Measurements from ENCODE around the gene RAD18. TPM values are rescaled to one million over a fixed set of nuclear protein-coding genes. Genes with fewer than 3 reads are reported as not detected.

Gene RAD18
- total RNA-seq, 2 donors from 2014 or later, result 51.6 to 69.2 TPM

- no peak for ATAC-seq
- H3K27ac Mint-ChIP-seq, result no peak overlapping the region
- peaks cover 0 to 5% of the 10 kb centered on the region in 2 donors for H3K36me3 Mint-ChIP-seq
- H3K9me3 Mint-ChIP-seq, result peaks cover 0 to 4% of the 10 kb centered on the region in 2 donors
- DNase-seq (ENCODE audit: low spot score in 2 of 2), result no peak
These were observed 12.1 kb upstream of the RAD18 start for GRCh38 chr3:8975081-8976020.

GRCh38 chr3:8974458-8974857 lies 11.2 kb upstream of the RAD18 start:
- Mint-ChIP-seq H3K9me3 (peaks cover 0 to 3% of the 10 kb centered on the region in 2 donors), H3K27ac (no peak overlapping the region), H3K36me3 (peaks cover 0 to 4% of the 10 kb centered on the region in 2 donors)
- DNase-seq (ENCODE audit: low spot score in 2 of 2) (no peak), ATAC-seq (no peak)

DNA sequence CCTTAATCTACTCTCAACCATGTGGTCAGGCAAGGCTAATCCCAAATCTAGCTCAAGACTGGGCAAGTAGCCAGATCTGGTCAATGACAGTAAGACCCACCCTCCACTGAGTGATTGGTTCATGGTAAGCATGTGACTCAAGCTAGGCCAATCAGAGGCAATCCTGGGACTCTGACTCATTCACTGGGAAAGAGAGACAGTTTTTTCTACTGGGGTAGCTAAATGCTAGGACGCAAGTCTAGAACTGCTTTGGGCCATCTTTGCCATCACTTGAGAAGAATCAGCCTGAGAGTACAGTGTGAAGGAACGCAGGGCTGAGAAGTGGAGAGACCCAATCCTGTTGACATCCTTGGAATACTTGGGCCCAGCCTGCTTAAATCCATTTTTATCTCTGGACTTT lies 9.4 kb upstream of the RAD18 start:
- ATAC-seq (peak; percentile 51 to 82), DNase-seq (ENCODE audit: low spot score in 2 of 2) (no peak)
- Mint-ChIP-seq H3K36me3 (no peaks in the 10 kb centered on the region), H3K27ac (no peak overlapping the region), H3K9me3 (no peaks in the 10 kb centered on the region)

DNA sequence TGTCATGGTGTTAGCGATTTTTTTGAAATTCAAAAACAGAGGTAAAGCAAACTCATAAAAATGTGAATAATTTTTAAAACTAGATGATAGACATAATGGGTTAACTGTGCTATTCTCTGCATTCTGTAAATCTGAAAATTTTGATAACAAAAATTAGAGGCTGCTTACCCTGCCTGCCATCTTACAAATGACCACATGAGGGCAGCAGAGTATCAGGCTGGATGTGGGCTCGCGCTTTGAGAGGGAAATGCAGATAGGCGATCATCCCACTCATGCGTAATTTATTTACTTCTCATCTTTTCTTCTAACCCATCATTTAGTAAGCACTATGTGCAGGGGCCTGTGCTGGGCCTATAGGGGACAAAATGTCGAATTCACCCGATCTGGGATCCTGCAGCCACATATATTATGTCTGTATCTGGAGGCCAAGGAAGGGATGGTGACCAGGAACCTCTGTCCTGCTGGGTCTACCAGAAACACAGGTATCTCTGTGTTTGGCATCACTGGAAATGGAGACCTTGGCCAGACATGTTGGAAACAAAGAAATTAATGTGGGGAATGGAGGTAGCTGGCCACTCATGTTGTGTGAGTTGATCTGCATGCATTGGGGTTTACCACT lies 7.8 kb upstream of the RAD18 start:
- Mint-ChIP-seq H3K9me3 (no peaks in the 10 kb centered on the region), H3K36me3 (no peaks in the 10 kb centered on the region), H3K27ac (no peak overlapping the region)
- ATAC-seq (peak; percentile 56 to 68), DNase-seq (ENCODE audit: low spot score in 2 of 2) (peak in 1 of 2 donors; percentile 76)

DNA sequence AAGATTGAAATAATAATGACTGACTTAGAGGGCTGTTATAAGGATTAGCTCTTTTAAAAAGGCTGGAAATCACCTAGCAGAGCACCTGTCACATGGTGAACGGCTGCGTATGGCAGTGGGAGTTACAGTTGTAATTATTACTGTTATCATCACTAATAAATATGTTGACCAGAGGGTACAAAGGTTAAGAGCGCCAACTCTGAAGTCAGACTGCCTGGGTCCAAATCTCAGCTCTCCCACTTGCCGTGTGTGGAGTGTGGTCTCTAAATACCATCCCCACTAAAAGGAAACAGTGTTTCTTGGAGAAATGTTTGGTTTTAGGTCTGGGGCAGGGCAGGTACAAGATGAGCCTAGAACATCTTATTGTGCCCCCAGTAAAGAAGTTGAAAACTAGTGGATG lies 6.0 kb upstream of the RAD18 start:
- no peak for ATAC-seq
- DNase-seq (ENCODE audit: low spot score in 2 of 2), result no peak
- H3K9me3 Mint-ChIP-seq, result peaks cover 0 to under 1% of the 10 kb centered on the region in 2 donors
- no peaks in the 10 kb centered on the region for H3K36me3 Mint-ChIP-seq
- no peak overlapping the region for H3K27ac Mint-ChIP-seq

DNA sequence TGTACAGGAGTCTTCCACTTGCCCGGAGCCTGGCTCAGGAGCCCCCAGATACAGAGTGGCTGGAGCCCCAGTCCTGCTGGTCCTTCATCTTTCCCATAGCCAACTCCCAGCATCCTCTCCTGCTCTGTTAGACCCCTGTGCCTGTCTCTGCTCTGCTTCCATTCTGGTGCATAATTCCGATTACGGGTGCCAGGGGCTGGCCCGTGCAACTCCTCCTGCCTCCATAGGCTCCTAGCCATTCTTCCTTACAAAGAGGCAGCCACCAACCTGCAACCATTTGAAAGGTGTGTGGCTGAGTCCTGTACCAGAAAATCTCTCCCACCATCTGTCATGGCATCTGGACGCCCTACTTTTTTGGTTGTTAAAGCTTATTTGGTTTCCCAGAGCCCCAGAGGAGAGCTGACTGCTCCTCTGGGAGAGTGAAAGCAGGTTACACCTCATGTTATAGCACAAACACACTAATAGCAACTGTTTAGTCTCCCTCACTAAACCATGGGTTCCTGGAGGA lies 5.2 kb upstream of the RAD18 start:
- Mint-ChIP-seq H3K9me3 (peaks cover 0 to 3% of the 10 kb centered on the region in 2 donors), H3K27ac (no peak overlapping the region), H3K36me3 (peaks cover under 1 to 2% of the 10 kb centered on the region in 2 donors)
- ATAC-seq (no peak), DNase-seq (ENCODE audit: low spot score in 2 of 2) (no peak)

DNA sequence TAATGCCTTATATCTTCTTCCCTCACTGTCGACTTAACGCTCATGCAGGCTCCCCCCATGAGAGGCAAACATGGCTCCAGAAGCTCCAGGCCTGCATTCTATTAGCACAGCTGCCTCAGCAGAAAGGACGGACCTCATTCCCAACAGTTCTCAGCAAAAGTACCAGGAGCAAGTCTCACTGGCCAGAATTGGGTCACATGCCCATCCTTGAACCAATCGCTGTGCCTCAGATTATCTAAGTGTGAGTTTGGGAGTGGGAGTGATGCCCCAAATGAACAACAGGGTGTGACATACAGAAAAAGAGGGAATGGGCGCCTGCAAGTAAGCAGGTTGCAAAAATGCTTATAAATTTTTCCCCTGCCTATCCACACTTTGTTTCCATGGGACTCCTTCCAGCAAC lies 4.3 kb upstream of the RAD18 start:
- Mint-ChIP-seq H3K9me3 (peaks cover 0 to 3% of the 10 kb centered on the region in 2 donors), H3K27ac (no peak overlapping the region), H3K36me3 (peaks cover 9 to 11% of the 10 kb centered on the region in 2 donors)
- ATAC-seq, result no peak
- no peak for DNase-seq (ENCODE audit: low spot score in 2 of 2)

GRCh38 chr3:8966820-8967348 lies 3.6 kb upstream of the RAD18 start:
- no peak overlapping the region for H3K27ac Mint-ChIP-seq
- peaks cover 12 to 16% of the 10 kb centered on the region in 2 donors for H3K36me3 Mint-ChIP-seq
- ATAC-seq, result no peak
- no peak for DNase-seq (ENCODE audit: low spot score in 2 of 2)
- H3K9me3 Mint-ChIP-seq, result peaks cover 0 to 3% of the 10 kb centered on the region in 2 donors

- peaks cover 16 to 21% of the 10 kb centered on the region in 2 donors for H3K36me3 Mint-ChIP-seq
- H3K9me3 Mint-ChIP-seq, result peaks cover 0 to 3% of the 10 kb centered on the region in 2 donors
- DNase-seq (ENCODE audit: low spot score in 2 of 2) (no peak), ATAC-seq (no peak)
- H3K27ac Mint-ChIP-seq, result peak overlapping the region in 1 of 2 donors; percentile 8
These were observed 3.0 kb upstream of the RAD18 start for GRCh38 chr3:8966150-8966819.

- Mint-ChIP-seq H3K9me3 (peaks cover 0 to 3% of the 10 kb centered on the region in 2 donors), H3K36me3 (peaks cover 18 to 23% of the 10 kb centered on the region in 2 donors), H3K27ac (peak overlapping the region in 1 of 2 donors; percentile 98)
- no peak for DNase-seq (ENCODE audit: low spot score in 2 of 2)
- ATAC-seq, result no peak
These were observed 1.4 kb upstream of the RAD18 start for GRCh38 chr3:8964436-8965370.

GRCh38 chr3:8962226-8962861 lies 928 bp downstream of the RAD18 start:
- peaks cover 37 to 39% of the 10 kb centered on the region in 2 donors for H3K36me3 Mint-ChIP-seq
- peaks cover 0 to 3% of the 10 kb centered on the region in 2 donors for H3K9me3 Mint-ChIP-seq
- no peak for DNase-seq (ENCODE audit: low spot score in 2 of 2)
- no peak for ATAC-seq
- peak overlapping the region; percentile 98 for H3K27ac Mint-ChIP-seq

DNA sequence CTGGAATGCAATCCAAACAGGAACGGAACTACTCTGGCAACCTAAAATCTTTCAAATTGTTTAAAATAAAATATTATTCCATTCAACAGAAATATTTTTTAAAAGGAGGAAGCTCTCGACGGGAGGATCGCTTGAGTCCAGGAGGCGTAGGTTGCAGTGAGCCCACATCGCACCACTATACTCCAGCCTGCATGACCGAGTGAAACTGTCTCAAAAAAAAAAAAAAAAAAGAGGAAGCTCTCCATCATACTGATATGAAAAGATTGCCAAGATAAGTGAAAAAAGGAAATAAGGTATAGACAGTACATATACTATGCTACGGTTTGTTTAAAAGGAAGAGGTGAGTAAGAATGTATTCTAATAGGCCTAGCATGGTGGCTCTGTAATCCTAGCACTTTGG lies 3.6 kb downstream of the RAD18 start:
- peaks cover 0 to 3% of the 10 kb centered on the region in 2 donors for H3K9me3 Mint-ChIP-seq
- H3K36me3 Mint-ChIP-seq, result peaks cover 44 to 51% of the 10 kb centered on the region in 2 donors
- DNase-seq (ENCODE audit: low spot score in 2 of 2), result no peak
- ATAC-seq, result no peak
- H3K27ac Mint-ChIP-seq, result no peak overlapping the region

DNA sequence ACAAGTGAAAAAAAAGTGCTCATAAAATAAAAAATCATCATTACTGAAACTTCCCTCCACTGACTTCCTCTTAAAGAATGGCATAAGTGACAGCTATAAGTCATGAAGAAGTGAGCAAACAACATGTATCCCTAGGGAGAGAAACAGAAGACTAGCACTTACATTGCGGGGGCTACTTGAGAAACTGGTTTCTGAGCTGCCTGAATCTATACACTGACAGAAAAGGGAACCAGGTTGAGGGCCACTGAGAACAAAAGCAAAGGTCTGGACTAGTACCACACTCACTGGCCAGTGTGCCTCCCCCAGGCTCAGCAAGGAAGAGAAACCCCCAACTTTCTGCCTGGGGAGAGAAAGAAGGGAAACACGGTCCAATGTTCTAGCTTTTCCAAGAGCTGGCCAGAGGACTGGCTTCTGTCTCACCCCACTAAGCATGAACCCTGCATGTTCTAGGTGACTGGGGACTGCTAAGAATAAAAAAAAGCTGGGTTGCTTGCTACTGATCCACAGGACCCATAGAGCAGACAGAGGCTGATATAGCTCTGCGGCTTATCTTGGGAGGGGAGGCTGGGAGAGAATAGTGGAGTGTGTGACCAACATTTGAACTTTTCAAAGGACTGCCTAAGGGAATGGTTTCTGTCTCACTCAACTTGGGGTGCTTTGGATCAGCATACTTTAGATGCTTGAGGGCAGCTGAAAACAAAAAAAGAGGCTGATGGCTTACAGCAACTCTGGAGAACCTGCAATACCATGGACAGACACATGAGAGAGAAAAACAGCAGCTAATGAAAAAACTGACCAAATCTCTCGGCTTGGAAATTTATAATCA lies 8.1 kb downstream of the RAD18 start:
- Mint-ChIP-seq H3K27ac (no peak overlapping the region), H3K9me3 (no peaks in the 10 kb centered on the region), H3K36me3 (peaks cover 21 to 45% of the 10 kb centered on the region in 2 donors)
- ATAC-seq (no peak), DNase-seq (ENCODE audit: low spot score in 2 of 2) (no peak)

- H3K36me3 Mint-ChIP-seq, result peaks cover 14 to 35% of the 10 kb centered on the region in 2 donors
- DNase-seq (ENCODE audit: low spot score in 2 of 2) (no peak), ATAC-seq (no peak)
- H3K27ac Mint-ChIP-seq, result no peak overlapping the region
- H3K9me3 Mint-ChIP-seq, result no peaks in the 10 kb centered on the region
These were observed 10.0 kb downstream of the RAD18 start for GRCh38 chr3:8953313-8953712.
